ENCODE results near the gene OR6C68.

The OR6C68 gene

DNA sequence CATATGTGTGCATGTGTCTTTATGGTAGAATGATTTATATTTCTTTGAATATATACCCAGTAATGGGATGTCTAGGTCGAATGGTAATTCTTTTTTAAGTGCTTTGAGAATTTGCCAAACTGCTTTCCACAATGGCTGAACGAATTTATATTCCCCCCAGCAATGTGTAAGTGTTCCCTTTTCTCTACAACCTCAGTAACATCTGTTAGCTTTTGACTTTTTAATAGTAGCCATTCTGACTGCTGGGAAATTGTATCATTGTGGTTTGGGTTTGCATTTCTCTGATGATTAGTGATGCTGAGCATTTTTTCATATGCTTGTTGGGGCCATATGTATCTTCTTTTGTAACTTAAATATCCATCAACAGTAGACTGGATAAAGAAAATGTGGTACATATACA, 9.4 kb downstream of the OR6C68 start:
- DNase-seq (ENCODE audit: low read depth): no peak
- TF ChIP-seq, protein P1, sequence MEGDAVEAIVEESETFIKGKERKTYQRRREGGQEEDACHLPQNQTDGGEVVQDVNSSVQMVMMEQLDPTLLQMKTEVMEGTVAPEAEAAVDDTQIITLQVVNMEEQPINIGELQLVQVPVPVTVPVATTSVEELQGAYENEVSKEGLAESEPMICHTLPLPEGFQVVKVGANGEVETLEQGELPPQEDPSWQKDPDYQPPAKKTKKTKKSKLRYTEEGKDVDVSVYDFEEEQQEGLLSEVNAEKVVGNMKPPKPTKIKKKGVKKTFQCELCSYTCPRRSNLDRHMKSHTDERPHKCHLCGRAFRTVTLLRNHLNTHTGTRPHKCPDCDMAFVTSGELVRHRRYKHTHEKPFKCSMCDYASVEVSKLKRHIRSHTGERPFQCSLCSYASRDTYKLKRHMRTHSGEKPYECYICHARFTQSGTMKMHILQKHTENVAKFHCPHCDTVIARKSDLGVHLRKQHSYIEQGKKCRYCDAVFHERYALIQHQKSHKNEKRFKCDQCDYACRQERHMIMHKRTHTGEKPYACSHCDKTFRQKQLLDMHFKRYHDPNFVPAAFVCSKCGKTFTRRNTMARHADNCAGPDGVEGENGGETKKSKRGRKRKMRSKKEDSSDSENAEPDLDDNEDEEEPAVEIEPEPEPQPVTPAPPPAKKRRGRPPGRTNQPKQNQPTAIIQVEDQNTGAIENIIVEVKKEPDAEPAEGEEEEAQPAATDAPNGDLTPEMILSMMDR (IDR thresholded peaks at IDR 0.05; ENCODE audit: low read length, missing control alignments): no peak
- H3K4me3 ChIP-seq (replicated peaks; ENCODE audit: low read depth, low read length): no peak overlapping the region

- no peak for DNase-seq (ENCODE audit: low read depth)
- no peak overlapping the region for H3K4me3 ChIP-seq (replicated peaks; ENCODE audit: low read depth, low read length)
- TF ChIP-seq, protein P1 (IDR thresholded peaks at IDR 0.05; ENCODE audit: low read length, missing control alignments): no peak
These were observed 23.5 kb downstream of the OR6C68 start for GRCh38 chr12:55515696-55516095.

DNA sequence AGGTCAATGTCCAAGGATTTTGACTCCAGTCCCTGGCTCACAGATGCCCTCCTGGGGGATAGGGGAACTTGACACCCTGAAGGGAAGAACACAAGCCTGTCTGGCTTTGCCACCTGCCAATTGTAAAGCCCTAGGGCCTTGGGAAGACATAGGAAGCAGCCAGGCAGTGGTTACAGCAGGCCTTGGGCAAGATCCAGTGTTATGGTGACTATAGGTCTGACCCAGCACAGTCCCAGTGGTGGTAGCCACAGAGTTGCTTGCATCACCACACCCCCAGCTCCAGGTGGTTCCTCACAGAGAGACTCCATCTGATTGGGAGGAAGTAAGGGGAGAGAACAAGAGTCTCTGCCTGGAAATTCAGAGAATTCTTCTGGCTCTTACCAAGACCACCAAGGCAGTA, 24.2 kb downstream of the OR6C68 start:
- DNase-seq (ENCODE audit: low read depth): no peak
- no peak overlapping the region for H3K4me3 ChIP-seq (replicated peaks; ENCODE audit: low read depth, low read length)
- TF ChIP-seq, protein P1 (IDR thresholded peaks at IDR 0.05; ENCODE audit: low read length, missing control alignments): no peak

Data from fibroblast of pulmonary artery (primary cell).